GM12892 (cell line): Measurements from ENCODE around the gene PEPD.

Experiments used
- POLR2A ChIP-seq: IDR thresholded peaks from 2 replicates; pipeline ENCODE4 v1.6.1; 2011; ENCODE audit warnings: low read depth, low read length, control low read depth
- POLR2AphosphoS5 ChIP-seq: IDR thresholded peaks from 2 replicates; pipeline ENCODE4 v1.6.1; 2011; ENCODE audit warnings: low read depth, low read length, control low read depth

GRCh38 chr19:33456845-33457220, 64.8 kb downstream of the PEPD start:
- no peak for TF ChIP-seq POLR2A
- no peak for TF ChIP-seq POLR2AphosphoS5
